Upper lobe of left lung (tissue), 6 donors: ENCODE results near the gene ADM. TPM values are rescaled to one million over a fixed set of nuclear protein-coding genes. Genes with fewer than 3 reads are reported as not detected.
A peak's percentile ranks its signal among the peaks of the same experiment; 100 is the strongest.

Source experiments
- ATAC-seq, 2 donors: fragments of 200-7000 bp; cut with Tn5 transposase; one replicate each; pipeline ENCODE4 v1.9.1; 2022; ENCODE audit warnings: mild to moderate bottlenecking in 2 of 2, moderate library complexity in 2 of 2; ENCODE audit not compliant: low FRiP score in 2 of 2
- DNase-seq, 2 donors: peaks; one replicate each; pipeline ENCODE4 v3.0.0-alpha.2; 2019 to 2020
- H3K27ac ChIP-seq, 4 donors: fragments of 200-600 bp; sonication (generic); one replicate each; pipeline ENCODE4 v1.5.1; 2016 to 2019
- H3K27me3 ChIP-seq, 4 donors: fragments of 200-600 bp; sonication (generic); one replicate each; pipeline ENCODE4 v1.5.1; 2017 to 2019
- H3K36me3 ChIP-seq, 4 donors: fragments of 200-600 bp; sonication (generic); one replicate each; pipeline ENCODE4 v1.5.1; 2016 to 2019
- H3K4me1 ChIP-seq, 4 donors: fragments of 200-600 bp; sonication (generic); one replicate each; pipeline ENCODE4 v1.5.1; 2018 to 2019
- H3K4me3 ChIP-seq, 4 donors: fragments of 200-600 bp; sonication (generic); one replicate each; pipeline ENCODE4 v1.5.1; 2017 to 2019; ENCODE audit warnings: mild to moderate bottlenecking in 2 of 4, moderate library complexity in 1 of 4
- H3K9me3 ChIP-seq, 4 donors: fragments of 200-600 bp; sonication (generic); one replicate each; pipeline ENCODE4 v1.5.1; 2018 to 2019
- EP300 ChIP-seq, 4 donors: sonication (generic); formaldehyde crosslinking; IDR thresholded peaks; one replicate each; pipeline ENCODE4 v1.5.1; 2017; ENCODE audit warnings: antibody characterized with exemption in 4 of 4, control low read depth in 2 of 4
- POLR2A ChIP-seq, 4 donors: fragments of 450-650 bp; IDR thresholded peaks; one replicate each; pipeline ENCODE4 v1.5.1; 2016 to 2017; ENCODE audit warnings: antibody characterized with exemption in 4 of 4, mild to moderate bottlenecking in 2 of 4
- POLR2AphosphoS5 ChIP-seq, 2 donors: sonication (generic); formaldehyde crosslinking; IDR thresholded peaks; one replicate each; pipeline ENCODE4 v1.5.1; 2017; ENCODE audit warnings: antibody characterized with exemption in 2 of 2
- WGBS, 2 donors: methylation state at CpG; one replicate each; pipeline ENCODE4 v1.1.5; 2017 to 2018; 5-methylcytosine and 5-hydroxymethylcytosine counted together
- total RNA-seq, 6 donors: library from RNA; depleted of rRNA in 4 of 6; stranded (reverse); fragments of >200 nt in 4 of 6; gene quantifications; one replicate each; pipeline versions ENCODE4 v1.1.0 to v1.2.1, GENCODE V29; 2016 to 2021
- TF ChIP-seq, protein P1 (sequence below), 6 experiments: fragments of 450-650 bp in 4 of 6; fragments of 200-600 bp in 2 of 6; sonication (generic) in 2 of 6; IDR thresholded peaks; one replicate each; pipeline ENCODE4 v1.5.1; 2016 to 2019; ENCODE audit warnings: antibody characterized with exemption in 6 of 6
- donor health status: DM: no; HTN: no; CAD: no; lungs with moderate emphysema.
- donor health status: DM: no; HTN: yes; CAD: no; lungs with severe emphysema.

ADM gene
- total RNA-seq, 6 donors from 2014 or later, result 20.4 to 54.3 (median 46.9) TPM

GRCh38 chr11:10285148-10285802, 19.6 kb upstream of the ADM start:
- peaks cover 0 to 3% (median 0%) of the 10 kb centered on the region in 4 donors for H3K36me3 ChIP-seq

DNA sequence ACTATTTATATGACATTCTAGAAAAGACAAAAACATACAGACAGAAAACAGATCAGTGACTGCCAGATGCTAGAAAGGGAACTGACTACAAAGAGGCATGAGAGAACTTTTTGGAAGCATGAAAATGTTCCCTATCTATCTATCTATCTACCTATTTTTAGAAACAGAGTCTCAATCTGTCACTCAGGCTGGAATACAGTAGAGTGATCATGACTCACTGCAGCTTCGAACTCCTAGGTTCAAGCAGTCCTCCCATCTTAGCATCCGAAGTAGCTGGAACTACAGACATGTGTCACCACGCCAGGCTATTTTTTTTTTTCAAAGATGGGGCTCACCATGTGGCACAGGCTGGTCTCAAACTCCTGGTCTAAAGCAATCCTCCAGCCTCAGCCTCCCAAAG, 17.7 kb upstream of the ADM start:
- H3K4me3 ChIP-seq, result no peak overlapping the region
- H3K27me3 ChIP-seq, result no peaks in the 10 kb centered on the region
- TF ChIP-seq POLR2AphosphoS5 (IDR thresholded peaks at IDR 0.05), result no peak
- TF ChIP-seq, protein P1, sequence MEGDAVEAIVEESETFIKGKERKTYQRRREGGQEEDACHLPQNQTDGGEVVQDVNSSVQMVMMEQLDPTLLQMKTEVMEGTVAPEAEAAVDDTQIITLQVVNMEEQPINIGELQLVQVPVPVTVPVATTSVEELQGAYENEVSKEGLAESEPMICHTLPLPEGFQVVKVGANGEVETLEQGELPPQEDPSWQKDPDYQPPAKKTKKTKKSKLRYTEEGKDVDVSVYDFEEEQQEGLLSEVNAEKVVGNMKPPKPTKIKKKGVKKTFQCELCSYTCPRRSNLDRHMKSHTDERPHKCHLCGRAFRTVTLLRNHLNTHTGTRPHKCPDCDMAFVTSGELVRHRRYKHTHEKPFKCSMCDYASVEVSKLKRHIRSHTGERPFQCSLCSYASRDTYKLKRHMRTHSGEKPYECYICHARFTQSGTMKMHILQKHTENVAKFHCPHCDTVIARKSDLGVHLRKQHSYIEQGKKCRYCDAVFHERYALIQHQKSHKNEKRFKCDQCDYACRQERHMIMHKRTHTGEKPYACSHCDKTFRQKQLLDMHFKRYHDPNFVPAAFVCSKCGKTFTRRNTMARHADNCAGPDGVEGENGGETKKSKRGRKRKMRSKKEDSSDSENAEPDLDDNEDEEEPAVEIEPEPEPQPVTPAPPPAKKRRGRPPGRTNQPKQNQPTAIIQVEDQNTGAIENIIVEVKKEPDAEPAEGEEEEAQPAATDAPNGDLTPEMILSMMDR (IDR thresholded peaks at IDR 0.05), result no peak
- DNase-seq, result no peak
- ATAC-seq, result no peak
- peaks cover 0 to 3% (median 0%) of the 10 kb centered on the region in 4 donors for H3K36me3 ChIP-seq
- no peaks in the 10 kb centered on the region for H3K9me3 ChIP-seq
- WGBS, 2 donors, result 80 to 96% methylated on average over 3 of the region's 3 CpGs
- H3K4me1 ChIP-seq, result peaks cover 25 to 43% (median 31%) of the 10 kb centered on the region in 4 donors
- no peak overlapping the region for H3K27ac ChIP-seq

More at GRCh38 chr11:10285148-10285802, 19.6 kb upstream of the ADM start:
- H3K4me3 ChIP-seq, result no peak overlapping the region
- DNase-seq, result no peak
- H3K4me1 ChIP-seq, result peaks cover 18 to 29% (median 24%) of the 10 kb centered on the region in 4 donors
- H3K9me3 ChIP-seq, result no peaks in the 10 kb centered on the region
- TF ChIP-seq EP300 (IDR thresholded peaks at IDR 0.05) (no peak), POLR2AphosphoS5 (IDR thresholded peaks at IDR 0.05) (peak in 1 of 2 donors; percentile 12), POLR2A (IDR thresholded peaks at IDR 0.05) (no peak)
- TF ChIP-seq, protein P1 (IDR thresholded peaks at IDR 0.05), result no peak
- no peaks in the 10 kb centered on the region for H3K27me3 ChIP-seq
- WGBS, 2 donors, result 58 to 67% methylated on average over 4 of the region's 4 CpGs
- ATAC-seq, result peak in 1 of 2 donors; percentile 55
- H3K27ac ChIP-seq, result peak overlapping the region in 3 of 4 donors; percentile 32 to 69 (median 60)

DNA sequence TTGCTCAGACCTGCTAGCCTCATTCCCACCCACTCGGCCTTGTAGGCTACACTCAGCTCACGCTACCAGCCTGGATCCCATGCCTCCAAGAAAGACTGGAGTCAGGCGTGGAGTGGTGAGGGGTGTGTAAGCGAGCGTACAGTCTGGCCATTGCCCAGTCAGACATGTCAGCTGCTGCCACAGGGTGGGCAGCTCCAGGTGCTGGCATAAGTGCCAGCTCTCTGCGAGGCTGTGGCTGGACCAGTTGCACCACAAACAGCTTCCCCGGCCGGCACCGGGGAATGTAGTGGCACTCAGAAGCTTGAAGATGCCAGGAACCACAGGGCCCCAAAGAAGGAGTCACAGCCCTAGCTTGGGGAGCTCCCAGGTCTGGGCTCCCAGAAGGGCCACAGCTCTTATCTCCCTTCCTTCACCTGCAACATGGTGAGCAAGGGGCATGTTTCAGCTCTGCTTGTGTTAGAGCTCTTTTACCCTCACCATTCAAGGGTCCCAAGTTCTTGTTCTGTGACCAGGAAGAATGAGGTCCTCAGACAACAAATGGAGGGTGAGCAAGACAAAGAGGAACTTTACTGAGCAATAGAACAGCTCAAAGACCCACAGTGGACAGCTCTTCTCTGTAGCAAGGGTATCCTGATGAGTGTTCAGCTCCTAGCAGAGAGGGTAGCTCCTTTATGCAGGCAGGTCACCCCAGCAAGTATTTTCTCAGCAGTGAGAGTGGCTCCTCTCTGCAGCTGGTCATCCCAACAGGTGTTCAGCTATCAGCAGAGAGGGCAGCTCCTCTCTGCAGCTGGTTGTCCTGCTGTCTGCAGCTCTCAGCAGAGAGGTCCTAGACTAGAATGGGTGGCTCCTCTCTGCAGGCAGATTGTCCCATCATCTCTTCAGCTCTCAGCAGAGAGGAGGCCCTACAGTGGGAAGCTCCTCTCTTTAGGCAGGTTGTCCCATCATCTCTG, 16.8 kb upstream of the ADM start:
- ATAC-seq (peak in 1 of 2 donors; percentile 42), DNase-seq (peak in 1 of 2 donors; percentile 33)
- Histone ChIP-seq H3K9me3 (no peaks in the 10 kb centered on the region), H3K27ac (no peak overlapping the region), H3K27me3 (no peaks in the 10 kb centered on the region), H3K4me1 (peaks cover 28 to 50% (median 39%) of the 10 kb centered on the region in 4 donors), H3K4me3 (no peak overlapping the region), H3K36me3 (peaks cover 0 to 3% (median 0%) of the 10 kb centered on the region in 4 donors)
- TF ChIP-seq, protein P1 (IDR thresholded peaks at IDR 0.05), result no peak
- TF ChIP-seq EP300 (IDR thresholded peaks at IDR 0.05) (no peak), POLR2A (IDR thresholded peaks at IDR 0.05) (no peak), POLR2AphosphoS5 (IDR thresholded peaks at IDR 0.05) (no peak)
- 74 to 91% methylated on average over 5 to 9 of the region's 9 CpGs for WGBS, 2 donors

DNA sequence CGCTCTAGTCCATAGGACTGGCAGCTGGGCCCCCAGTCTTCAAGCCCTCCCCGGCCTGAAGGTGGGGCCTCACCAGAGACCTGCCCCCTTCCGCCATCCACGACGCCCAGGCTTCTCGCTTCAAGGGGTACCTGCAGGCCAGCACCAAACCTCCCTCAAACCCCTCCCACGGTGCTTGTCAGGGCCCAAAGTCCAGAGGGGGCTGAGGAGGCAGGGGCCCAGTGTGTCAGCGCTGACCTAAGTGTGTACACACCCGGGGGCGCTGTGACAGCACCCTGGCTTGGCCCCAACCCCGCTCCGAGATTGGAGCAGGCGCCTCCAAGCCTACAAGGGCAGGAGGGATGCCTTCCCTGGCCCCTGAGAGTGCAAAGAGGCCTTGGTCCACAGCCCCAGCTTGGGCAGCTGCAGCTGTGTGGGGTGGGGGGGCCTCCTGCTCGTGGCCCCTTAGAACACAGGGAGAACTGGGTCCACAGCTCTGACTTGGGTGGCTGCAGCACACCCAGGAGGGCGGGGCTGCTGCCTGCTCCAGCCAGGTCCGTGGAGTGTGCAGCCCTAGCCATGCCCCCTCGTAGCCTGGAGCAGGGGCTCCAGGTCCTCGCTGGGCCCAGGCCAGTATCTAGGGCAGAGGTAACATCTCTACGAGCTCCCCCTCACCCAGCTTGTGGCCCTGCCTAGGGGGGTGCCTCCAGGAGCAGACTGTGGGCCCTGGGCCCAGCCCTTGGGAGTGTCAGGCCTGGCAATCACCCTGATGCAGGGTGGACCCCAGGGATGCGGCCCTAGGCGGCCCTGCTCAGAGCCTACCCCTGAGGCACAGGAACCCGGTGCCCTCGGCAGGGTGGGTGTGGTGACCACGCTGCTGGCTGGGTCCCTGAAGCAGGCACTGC, 15.8 kb upstream of the ADM start:
- DNase-seq (peak in 1 of 2 donors; percentile 56), ATAC-seq (peak in 1 of 2 donors; percentile 41)
- H3K9me3 ChIP-seq, result no peaks in the 10 kb centered on the region
- WGBS, 2 donors, result 73 to 94% methylated on average over 5 to 18 of the region's 24 CpGs
- H3K4me1 ChIP-seq, result peaks cover 28 to 48% (median 42%) of the 10 kb centered on the region in 4 donors
- no peak overlapping the region for H3K4me3 ChIP-seq
- no peak for TF ChIP-seq POLR2AphosphoS5 (IDR thresholded peaks at IDR 0.05)
- TF ChIP-seq, protein P1 (IDR thresholded peaks at IDR 0.05), result no peak
- no peak for TF ChIP-seq EP300 (IDR thresholded peaks at IDR 0.05)
- TF ChIP-seq POLR2A (IDR thresholded peaks at IDR 0.05), result no peak
- H3K27me3 ChIP-seq, result no peaks in the 10 kb centered on the region
- H3K27ac ChIP-seq, result no peak overlapping the region
- H3K36me3 ChIP-seq, result peaks cover 0 to 3% (median 0%) of the 10 kb centered on the region in 4 donors
